Type B pancreatic cell (in vitro differentiated cells): ENCODE results near the gene VEPH1. TPM values are rescaled to one million over a fixed set of nuclear protein-coding genes. Genes with fewer than 3 reads are reported as not detected.

Experiments
- DNase-seq: peaks from one replicate; pipeline ENCODE4 v3.0.0; 2021; ENCODE audit warnings: mixed read lengths; ENCODE audit not compliant: unreplicated experiment; ENCODE audit errors: extremely low spot score
- H3K27ac Mint-ChIP-seq: 2 replicates; pipeline ENCODE4 v1.8.0; 2021; ENCODE audit warnings: mild to moderate bottlenecking, mixed read lengths
- H3K27me3 Mint-ChIP-seq: 2 replicates; pipeline ENCODE4 v1.8.0; 2021; ENCODE audit warnings: mixed read lengths
- H3K36me3 Mint-ChIP-seq: 2 replicates; pipeline ENCODE4 v1.8.0; 2021; ENCODE audit warnings: mixed read lengths
- H3K4me1 Mint-ChIP-seq: one replicate; pipeline ENCODE4 v1.8.0; 2021; ENCODE audit warnings: mixed read lengths; ENCODE audit not compliant: unreplicated experiment
- H3K4me3 Mint-ChIP-seq: 2 replicates; pipeline ENCODE4 v1.8.0; 2021; ENCODE audit warnings: mild to moderate bottlenecking, mixed read lengths
- H3K9me3 Mint-ChIP-seq: 2 replicates; pipeline ENCODE4 v1.8.0; 2021; ENCODE audit warnings: mixed read lengths
- total RNA-seq: library from RNA; stranded (reverse); gene quantifications from 2 replicates; pipeline ENCODE4 v1.2.1, GENCODE V29; 2021; ENCODE audit warnings: low replicate concordance
- TF ChIP-seq, protein P1 (sequence below): fragments of 200-600 bp; sonication (generic); conservative IDR thresholded peaks from 2 replicates; pipeline ENCODE4 v1.5.0; 2021; ENCODE audit warnings: antibody characterized with exemption, mild to moderate bottlenecking

Gene VEPH1
- total RNA-seq, 1 donor from 2014 or later, result 5.9 TPM

DNA sequence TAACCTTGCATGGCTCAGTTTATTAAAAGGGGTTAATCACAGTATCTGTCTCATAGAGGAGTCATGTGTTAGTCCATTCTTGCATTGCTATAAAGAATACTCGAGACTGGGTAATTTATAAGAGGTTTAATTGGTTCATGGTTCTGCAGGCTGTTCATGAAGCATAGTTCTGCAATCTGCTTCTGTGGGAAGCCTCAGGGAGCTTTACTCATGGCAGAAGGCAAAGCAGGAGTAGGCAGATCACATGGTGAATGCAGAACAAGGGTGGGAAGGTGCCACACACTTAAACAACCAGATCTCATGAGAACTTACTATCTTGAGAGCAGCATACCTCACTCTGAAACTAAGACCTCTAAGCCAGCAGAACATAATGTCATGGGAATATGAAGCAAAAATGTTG lies 108.8 kb downstream of the VEPH1 start:
- Mint-ChIP-seq H3K27ac (no peak overlapping the region), H3K27me3 (no peaks in the 10 kb centered on the region), H3K4me1 (no peaks in the 10 kb centered on the region), H3K36me3 (peaks cover 9% of the 10 kb centered on the region), H3K9me3 (peaks cover 12% of the 10 kb centered on the region), H3K4me3 (no peak overlapping the region)
- TF ChIP-seq, protein P1, sequence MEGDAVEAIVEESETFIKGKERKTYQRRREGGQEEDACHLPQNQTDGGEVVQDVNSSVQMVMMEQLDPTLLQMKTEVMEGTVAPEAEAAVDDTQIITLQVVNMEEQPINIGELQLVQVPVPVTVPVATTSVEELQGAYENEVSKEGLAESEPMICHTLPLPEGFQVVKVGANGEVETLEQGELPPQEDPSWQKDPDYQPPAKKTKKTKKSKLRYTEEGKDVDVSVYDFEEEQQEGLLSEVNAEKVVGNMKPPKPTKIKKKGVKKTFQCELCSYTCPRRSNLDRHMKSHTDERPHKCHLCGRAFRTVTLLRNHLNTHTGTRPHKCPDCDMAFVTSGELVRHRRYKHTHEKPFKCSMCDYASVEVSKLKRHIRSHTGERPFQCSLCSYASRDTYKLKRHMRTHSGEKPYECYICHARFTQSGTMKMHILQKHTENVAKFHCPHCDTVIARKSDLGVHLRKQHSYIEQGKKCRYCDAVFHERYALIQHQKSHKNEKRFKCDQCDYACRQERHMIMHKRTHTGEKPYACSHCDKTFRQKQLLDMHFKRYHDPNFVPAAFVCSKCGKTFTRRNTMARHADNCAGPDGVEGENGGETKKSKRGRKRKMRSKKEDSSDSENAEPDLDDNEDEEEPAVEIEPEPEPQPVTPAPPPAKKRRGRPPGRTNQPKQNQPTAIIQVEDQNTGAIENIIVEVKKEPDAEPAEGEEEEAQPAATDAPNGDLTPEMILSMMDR, result no peak
- DNase-seq, result no peak

DNA sequence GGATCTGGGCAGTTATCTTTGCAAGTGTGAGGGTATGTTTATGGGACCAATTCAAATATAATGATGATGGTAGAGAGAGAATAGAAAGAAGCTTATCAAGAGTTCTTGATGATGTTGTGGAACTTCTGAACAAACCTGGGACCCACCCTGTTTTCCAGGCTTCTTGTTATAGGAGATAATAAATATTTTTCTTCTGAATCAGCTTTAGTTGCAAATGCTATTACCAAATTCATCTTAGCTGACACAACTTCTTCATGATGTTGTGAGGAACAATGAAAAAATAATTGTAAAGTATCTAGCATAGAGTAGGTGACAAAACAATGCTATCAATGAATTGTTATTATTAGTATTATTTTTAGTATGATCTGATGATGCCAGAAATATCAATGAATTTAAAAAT lies 110.1 kb downstream of the VEPH1 start:
- no peak for DNase-seq
- Mint-ChIP-seq H3K4me3 (no peak overlapping the region), H3K4me1 (no peaks in the 10 kb centered on the region), H3K27me3 (no peaks in the 10 kb centered on the region), H3K27ac (no peak overlapping the region), H3K9me3 (peaks cover 12% of the 10 kb centered on the region), H3K36me3 (peaks cover 9% of the 10 kb centered on the region)
- TF ChIP-seq, protein P1, result no peak

DNA sequence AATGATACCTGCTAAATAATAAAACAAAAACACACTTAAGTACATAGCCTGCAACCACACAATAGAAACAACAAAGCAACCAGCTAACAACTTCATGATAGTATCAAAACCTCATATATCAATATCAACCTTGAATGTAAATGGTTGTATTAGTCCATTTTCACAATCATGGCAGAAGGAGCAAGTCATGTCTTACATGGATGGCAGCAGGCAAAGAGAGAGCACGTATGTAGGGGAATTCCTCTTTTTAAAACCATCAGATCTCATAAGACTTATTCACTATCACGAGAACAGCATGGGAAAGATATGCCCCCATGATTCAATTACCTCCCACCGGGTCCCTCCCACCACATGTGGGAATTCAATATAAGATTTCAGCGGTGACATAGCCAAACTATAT lies 111.1 kb downstream of the VEPH1 start:
- peaks cover 7% of the 10 kb centered on the region for H3K9me3 Mint-ChIP-seq
- TF ChIP-seq, protein P1, result no peak
- H3K27ac Mint-ChIP-seq, result no peak overlapping the region
- H3K4me1 Mint-ChIP-seq, result no peaks in the 10 kb centered on the region
- H3K36me3 Mint-ChIP-seq, result peaks cover 6% of the 10 kb centered on the region
- DNase-seq, result no peak
- no peaks in the 10 kb centered on the region for H3K27me3 Mint-ChIP-seq
- H3K4me3 Mint-ChIP-seq, result no peak overlapping the region

DNA sequence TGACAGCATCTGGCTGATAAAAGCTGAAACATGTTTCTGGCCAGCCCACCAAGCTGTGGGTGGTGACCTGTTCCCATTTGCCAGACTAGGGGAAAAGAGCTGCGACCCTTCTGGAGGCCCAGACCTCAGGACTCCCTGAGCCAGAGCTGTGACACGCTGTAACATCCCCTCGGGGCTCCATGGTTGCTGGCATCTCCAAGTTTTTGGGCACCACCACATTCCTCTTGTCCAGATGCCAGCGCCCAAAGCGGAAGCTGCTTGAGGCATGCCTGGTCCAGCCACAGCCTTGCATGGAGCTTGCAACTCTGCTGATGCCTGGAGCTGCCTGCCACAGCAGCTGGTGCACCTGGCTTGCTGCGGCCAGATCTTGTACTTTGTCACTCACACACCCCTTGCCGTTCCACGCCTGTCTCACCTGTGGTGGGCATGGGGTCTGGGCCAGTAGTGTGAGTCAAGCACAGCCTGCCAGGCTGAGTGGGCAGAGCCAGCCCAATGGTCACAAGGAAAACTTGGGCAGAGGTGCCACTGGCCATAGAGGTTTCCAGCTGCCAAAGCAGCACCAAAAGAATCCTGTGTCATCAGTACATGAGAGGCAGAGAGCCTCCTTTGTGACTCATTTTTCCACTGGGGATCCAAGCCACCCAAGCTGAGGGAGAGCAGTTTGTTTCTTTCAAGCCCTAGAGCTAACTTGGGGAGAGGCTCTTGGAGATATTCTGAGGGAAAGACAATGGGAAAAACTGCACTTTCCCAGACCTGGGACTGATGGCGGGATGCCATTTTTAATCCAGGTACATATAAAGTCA lies 112.3 kb downstream of the VEPH1 start:
- DNase-seq, result no peak
- Mint-ChIP-seq H3K4me3 (no peak overlapping the region), H3K27ac (no peak overlapping the region), H3K36me3 (peaks cover 6% of the 10 kb centered on the region), H3K9me3 (peaks cover 7% of the 10 kb centered on the region), H3K4me1 (no peaks in the 10 kb centered on the region), H3K27me3 (no peaks in the 10 kb centered on the region)
- TF ChIP-seq, protein P1, result no peak

DNA sequence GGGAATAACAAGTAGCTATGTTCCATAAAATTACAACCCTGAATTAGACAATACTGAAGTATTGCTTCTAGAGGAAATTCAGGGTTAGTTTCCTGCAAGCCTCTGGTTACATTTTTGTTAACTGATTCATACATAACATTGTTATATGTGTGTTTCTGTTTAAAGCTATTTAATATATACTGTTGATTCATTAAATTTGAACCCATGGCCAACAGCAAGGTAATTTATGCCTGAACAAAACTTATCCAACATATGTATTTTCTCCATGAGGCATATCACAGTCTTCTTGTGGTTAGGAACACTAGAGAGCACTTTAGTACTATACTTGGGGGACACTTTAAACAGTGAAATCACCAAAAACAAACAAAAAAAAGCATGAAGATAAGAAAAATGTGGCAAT lies 114.2 kb downstream of the VEPH1 start:
- DNase-seq, result no peak
- no peak overlapping the region for H3K4me3 Mint-ChIP-seq
- peaks cover 7% of the 10 kb centered on the region for H3K9me3 Mint-ChIP-seq
- peaks cover 6% of the 10 kb centered on the region for H3K36me3 Mint-ChIP-seq
- H3K27me3 Mint-ChIP-seq, result no peaks in the 10 kb centered on the region
- H3K4me1 Mint-ChIP-seq, result no peaks in the 10 kb centered on the region
- TF ChIP-seq, protein P1, result no peak
- no peak overlapping the region for H3K27ac Mint-ChIP-seq
